GM10266 (cell line): ENCODE data around the gene MPC2.

Experiments used
- DNase-seq: peaks from one replicate; pipeline ENCODE4 v3.0.0; 2012; ENCODE audit errors: extremely low spot score
- TF ChIP-seq, protein P1 (sequence below): IDR thresholded peaks from 2 replicates; pipeline ENCODE4 v1.5.1; 2012; ENCODE audit warnings: mild to moderate bottlenecking, low read depth; ENCODE audit not compliant: control insufficient read depth, insufficient read depth; ENCODE audit errors: missing control alignments

Gene MPC2

DNA sequence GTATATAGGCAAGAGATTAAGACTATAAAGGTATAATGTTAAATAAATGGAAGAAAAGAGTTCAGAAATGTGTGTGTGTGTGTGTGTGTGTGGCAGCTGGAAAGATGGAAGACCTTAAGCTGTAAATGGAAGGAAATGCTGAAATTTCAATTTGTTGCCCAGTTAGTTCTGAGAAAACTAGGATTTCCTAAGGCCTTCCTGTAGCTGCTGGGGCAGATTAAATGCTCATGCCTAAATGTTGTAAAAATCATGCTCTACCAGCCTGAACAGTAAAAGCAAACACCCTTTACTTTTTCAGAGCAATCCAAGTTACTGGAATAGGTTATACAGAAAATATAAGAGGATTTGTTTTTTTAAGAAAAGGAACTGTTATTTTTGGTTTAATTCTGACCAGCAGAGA is 31.2 kb downstream of the MPC2 start:
- TF ChIP-seq, protein P1, sequence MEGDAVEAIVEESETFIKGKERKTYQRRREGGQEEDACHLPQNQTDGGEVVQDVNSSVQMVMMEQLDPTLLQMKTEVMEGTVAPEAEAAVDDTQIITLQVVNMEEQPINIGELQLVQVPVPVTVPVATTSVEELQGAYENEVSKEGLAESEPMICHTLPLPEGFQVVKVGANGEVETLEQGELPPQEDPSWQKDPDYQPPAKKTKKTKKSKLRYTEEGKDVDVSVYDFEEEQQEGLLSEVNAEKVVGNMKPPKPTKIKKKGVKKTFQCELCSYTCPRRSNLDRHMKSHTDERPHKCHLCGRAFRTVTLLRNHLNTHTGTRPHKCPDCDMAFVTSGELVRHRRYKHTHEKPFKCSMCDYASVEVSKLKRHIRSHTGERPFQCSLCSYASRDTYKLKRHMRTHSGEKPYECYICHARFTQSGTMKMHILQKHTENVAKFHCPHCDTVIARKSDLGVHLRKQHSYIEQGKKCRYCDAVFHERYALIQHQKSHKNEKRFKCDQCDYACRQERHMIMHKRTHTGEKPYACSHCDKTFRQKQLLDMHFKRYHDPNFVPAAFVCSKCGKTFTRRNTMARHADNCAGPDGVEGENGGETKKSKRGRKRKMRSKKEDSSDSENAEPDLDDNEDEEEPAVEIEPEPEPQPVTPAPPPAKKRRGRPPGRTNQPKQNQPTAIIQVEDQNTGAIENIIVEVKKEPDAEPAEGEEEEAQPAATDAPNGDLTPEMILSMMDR: no peak
- DNase-seq: no peak

DNA sequence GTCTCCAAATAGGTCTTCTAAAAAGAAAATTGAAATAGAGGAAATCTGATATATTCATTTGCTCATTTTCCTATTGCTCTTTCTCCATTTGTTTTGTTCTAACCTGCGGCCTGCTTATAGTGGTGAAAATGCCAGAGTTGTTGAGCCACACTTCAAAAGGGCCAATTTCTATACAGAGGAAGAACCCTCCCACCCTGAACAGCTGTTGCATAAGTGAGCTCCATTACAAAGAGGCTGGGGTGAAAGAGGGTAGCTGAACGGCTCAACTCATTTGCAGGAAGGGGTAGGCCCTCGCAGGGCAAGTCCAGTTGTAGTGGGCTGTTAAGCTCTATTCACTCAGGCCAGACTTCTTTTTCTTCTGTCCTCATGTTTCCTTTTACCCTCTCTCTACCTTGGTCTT is 31.7 kb downstream of the MPC2 start:
- DNase-seq: no peak
- TF ChIP-seq, protein P1: no peak

DNA sequence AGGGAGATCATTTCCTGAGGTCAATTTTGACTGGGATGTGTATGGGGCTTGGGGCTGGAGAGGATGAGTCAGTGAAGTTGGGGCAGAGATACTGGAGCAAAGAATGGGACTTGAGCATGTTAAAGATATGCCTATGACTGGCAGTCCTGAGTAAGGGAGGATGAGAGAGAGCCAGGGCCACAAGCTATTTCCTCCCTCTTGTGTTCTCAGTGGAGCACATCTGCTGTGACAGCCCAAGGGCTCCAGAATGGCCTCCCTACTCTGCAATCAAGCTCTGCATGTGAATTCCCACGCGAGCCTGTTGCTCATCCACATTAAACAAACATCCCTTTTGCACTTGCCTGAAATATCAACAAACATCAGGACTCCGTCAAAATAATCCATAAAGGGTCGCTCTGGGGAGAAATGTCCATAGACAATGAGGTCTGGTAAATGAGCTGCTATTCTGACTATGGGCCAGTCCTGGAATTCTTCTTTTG is 32.2 kb downstream of the MPC2 start:
- no peak for DNase-seq
- TF ChIP-seq, protein P1: no peak

DNA sequence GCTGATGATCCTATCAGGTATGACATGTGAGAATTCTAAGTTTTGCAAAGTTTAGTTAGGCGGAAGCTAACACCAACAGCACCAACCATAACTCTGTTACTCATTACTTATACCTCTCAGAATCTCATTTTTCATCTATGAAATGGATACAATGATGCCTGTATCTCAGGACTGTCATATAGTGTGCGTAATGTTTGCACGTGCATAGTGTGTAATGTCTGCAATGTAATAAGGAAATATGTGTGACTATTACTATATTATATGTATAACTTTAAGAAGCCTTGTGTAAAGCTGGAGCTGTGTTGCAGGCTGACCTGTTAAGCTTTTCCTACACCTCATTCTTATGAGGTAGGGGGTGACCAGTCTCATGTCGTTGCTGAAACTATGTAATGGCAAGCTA is 36.0 kb downstream of the MPC2 start:
- DNase-seq: no peak
- TF ChIP-seq, protein P1: no peak

DNA sequence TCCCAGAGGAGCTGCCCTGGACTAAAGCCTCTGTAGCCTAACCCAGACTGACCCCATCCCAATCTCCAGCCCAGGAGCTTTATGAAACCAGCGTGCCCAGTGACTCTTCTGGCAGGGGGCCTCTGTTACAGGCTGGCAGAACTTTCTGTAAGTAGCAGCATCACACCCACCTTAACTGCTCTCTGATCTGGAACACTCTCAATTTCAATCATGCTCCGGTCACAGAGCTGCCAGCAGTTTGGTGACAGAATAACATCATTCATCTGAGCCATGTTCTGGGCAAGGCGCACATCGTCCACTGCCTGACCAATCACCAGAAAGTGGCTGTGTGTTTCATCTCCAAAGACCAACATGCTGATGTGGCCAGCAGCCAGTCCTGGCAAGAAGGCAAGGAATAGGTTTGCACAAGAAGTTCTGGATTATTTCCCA is 37.6 kb downstream of the MPC2 start:
- DNase-seq: peak; percentile 31

DNA sequence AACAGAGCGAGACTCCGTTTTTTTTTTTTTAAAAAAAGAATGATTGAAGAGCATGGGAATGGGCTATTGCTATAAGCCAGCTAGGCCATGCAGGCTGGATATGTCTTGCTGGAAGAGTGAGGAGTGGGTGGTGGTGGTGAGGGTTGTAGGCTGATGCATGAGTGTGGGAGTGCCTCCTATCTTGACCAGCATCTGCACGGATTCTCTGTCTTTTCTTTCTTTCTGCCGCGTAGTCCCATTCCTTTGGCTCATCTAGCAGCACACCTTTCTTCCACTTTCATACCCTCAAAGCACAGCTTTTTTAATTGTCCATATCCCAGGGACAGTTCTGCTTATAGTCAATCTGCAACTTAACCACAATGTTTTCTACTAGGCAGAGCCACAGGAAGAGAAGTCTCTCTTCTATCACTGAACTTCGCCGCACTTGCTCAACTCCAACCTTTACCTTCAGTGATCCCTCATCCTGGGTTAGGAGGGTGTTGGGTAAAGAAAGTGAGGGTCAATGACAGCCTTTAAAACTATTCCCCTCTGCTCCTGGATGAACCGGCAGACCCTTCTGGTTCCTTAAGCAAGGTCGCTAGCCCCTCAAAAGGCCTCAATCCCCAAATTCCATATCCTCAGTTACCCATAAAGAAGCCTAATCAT is 38.2 kb downstream of the MPC2 start:
- DNase-seq: no peak
- TF ChIP-seq, protein P1: no peak

More for the DNA sequence above, 37.6 kb downstream of the MPC2 start:
- TF ChIP-seq, protein P1: no peak

DNA sequence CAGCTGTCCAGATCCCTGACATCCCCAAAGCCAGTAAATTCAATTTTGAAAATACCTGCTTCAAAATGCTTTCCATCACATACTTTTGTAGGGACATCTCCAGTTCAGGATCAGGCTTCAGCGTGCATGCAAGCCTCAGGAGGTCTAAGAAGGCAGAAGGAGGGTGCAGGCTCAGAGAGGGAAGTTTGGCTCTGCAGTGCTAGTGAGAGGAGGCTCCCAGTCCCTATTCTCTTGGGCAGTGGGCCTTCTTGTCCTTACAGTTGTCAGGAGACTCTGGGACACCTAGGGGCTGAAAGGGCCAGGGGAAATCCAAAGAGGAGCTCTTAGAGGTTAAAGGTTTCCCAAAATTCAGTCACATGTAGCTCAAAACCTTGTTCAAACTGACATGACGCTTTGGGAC is 43.1 kb downstream of the MPC2 start:
- no peak for DNase-seq
- TF ChIP-seq, protein P1: no peak
